B cell (primary cell): ENCODE measurements around the gene WDR38. TPM values are rescaled to one million over a fixed set of nuclear protein-coding genes. Genes with fewer than 3 reads are reported as not detected.

Experiments used
- ATAC-seq: fragments of 200-7000 bp; cut with Tn5 transposase; one replicate; pipeline ENCODE4 v1.10.0; 2021; ENCODE audit warnings: low read depth, mild to moderate bottlenecking, moderate number of reproducible peaks, moderate library complexity
- CTCF ChIA-PET: fragments of 350-600 bp; sonication (Branson Sonifier 250); formaldehyde crosslinking; loops from one replicate; lab custom pipeline; 2021; ENCODE audit warnings: antibody characterized with exemption, inconsistent platforms; lab: Charles Lee
- POLR2A ChIA-PET: fragments of 350-600 bp; sonication (Branson Sonifier 250); formaldehyde crosslinking; loops from one replicate; lab custom pipeline; 2021; ENCODE audit warnings: antibody characterized with exemption; lab: Charles Lee
- DNase-seq: peaks from one replicate; pipeline ENCODE4 v3.0.0; 2013
- H2AFZ ChIP-seq: 2 replicates; pipeline ENCODE4 v1.6.1; 2012; ENCODE audit warnings: mild to moderate bottlenecking, low read depth, low read length; ENCODE audit not compliant: insufficient read depth, poor library complexity, severe bottlenecking
- H3K27ac ChIP-seq, 2 donors: 1 replicate in 1 of 2; 2 replicates in 1 of 2; pipeline ENCODE4 v1.5.1; 2012 to 2013; ENCODE audit warnings: low read length in 2 of 2, mild to moderate bottlenecking in 2 of 2, moderate library complexity in 1 of 2
- H3K27me3 ChIP-seq, 4 experiments: fragments of 200-600 bp in 1 of 4; sonication (generic) in 1 of 4; replicated peaks in 1 of 4; 1 replicate in 2 of 4; 2 replicates in 2 of 4; pipeline versions ENCODE4 v1.6.1 to v1.7.0; 2013 to 2016; ENCODE audit warnings: low read length in 3 of 4, mild to moderate bottlenecking in 2 of 4, mixed read lengths in 1 of 4, moderate library complexity in 1 of 4; ENCODE audit not compliant: insufficient read depth in 4 of 4, control insufficient read depth in 3 of 4; ENCODE audit errors: control extremely low read depth in 1 of 4
- H3K36me3 ChIP-seq, 2 experiments: replicated peaks in 1 of 2; 1 replicate in 1 of 2; 2 replicates in 1 of 2; pipeline versions ENCODE4 v1.6.1 to v1.7.1; 2013; ENCODE audit warnings: low read length in 1 of 2; ENCODE audit not compliant: insufficient read depth in 2 of 2, control insufficient read depth in 1 of 2; ENCODE audit errors: control extremely low read depth in 1 of 2, extremely low read depth in 1 of 2
- H3K4me1 ChIP-seq, 2 donors: fragments of 200-600 bp in 1 of 2; sonication (generic) in 1 of 2; 1 replicate in 1 of 2; 2 replicates in 1 of 2; pipeline versions ENCODE4 v1.5.1 to v1.6.1; 2013 to 2017; ENCODE audit warnings: low read length in 2 of 2; ENCODE audit not compliant: control insufficient read depth in 2 of 2, insufficient read depth in 2 of 2
- H3K4me2 ChIP-seq: replicated peaks from 2 replicates; pipeline ENCODE3; 2012; ENCODE audit warnings: mild to moderate bottlenecking, low read depth, low read length; ENCODE audit not compliant: poor library complexity, severe bottlenecking
- H3K4me3 ChIP-seq, 5 experiments: fragments of 200-600 bp in 1 of 5; sonication (generic) in 1 of 5; 1 replicate in 3 of 5; 2 replicates in 2 of 5; pipeline versions ENCODE4 v1.5.1 to v1.7.0; 2011 to 2016; ENCODE audit warnings: low read length in 4 of 5, mild to moderate bottlenecking in 4 of 5, low read depth in 2 of 5, control low read depth in 1 of 5, moderate library complexity in 1 of 5; ENCODE audit not compliant: insufficient read depth in 1 of 5; ENCODE audit errors: control extremely low read depth in 1 of 5, extremely low read depth in 1 of 5
- H3K79me2 ChIP-seq: fragments of 200-600 bp; sonication (generic); one replicate; pipeline ENCODE4 v1.6.0; 2016; ENCODE audit warnings: low read length; ENCODE audit not compliant: control insufficient read depth, insufficient read depth
- H3K9ac ChIP-seq: fragments of 200-600 bp; sonication (generic); 2 replicates; pipeline ENCODE4 v1.6.1; 2017; ENCODE audit warnings: mild to moderate bottlenecking, low read length, moderate library complexity
- H3K9me3 ChIP-seq, 3 donors: one replicate each; pipeline versions ENCODE4 v1.6.1 to v1.7.1; 2013; ENCODE audit warnings: low read length in 2 of 3; ENCODE audit not compliant: control insufficient read depth in 2 of 3, insufficient read depth in 1 of 3; ENCODE audit errors: control extremely low read depth in 1 of 3
- H4K20me1 ChIP-seq: 2 replicates; pipeline ENCODE4 v1.6.0; 2012; ENCODE audit warnings: mild to moderate bottlenecking, low read length; ENCODE audit not compliant: insufficient read depth, control insufficient read depth, poor library complexity, severe bottlenecking
- H3K27ac Mint-ChIP-seq: one replicate; pipeline ENCODE4 v1.8.0; 2021; ENCODE audit warnings: mixed read lengths
- H3K27me3 Mint-ChIP-seq: one replicate; pipeline ENCODE4 v1.8.0; 2021; ENCODE audit warnings: mixed read lengths
- H3K4me1 Mint-ChIP-seq: one replicate; pipeline ENCODE4 v1.8.0; 2021; ENCODE audit warnings: mixed read lengths
- H3K4me3 Mint-ChIP-seq: one replicate; pipeline ENCODE4 v1.8.0; 2021; ENCODE audit warnings: mixed read lengths
- H3K9me3 Mint-ChIP-seq: one replicate; pipeline ENCODE4 v1.8.0; 2022; ENCODE audit warnings: mixed read lengths; ENCODE audit not compliant: insufficient read depth
- CTCF ChIP-seq: fragments of 200-600 bp; IDR thresholded peaks from one replicate; pipeline ENCODE4 v1.8.0; 2022; ENCODE audit warnings: antibody characterized with exemption, mild to moderate bottlenecking
- EZH2 ChIP-seq: IDR thresholded peaks from 2 replicates; pipeline ENCODE4 v1.6.1; 2012; ENCODE audit warnings: borderline replicate concordance, low read depth, mild to moderate bottlenecking, moderate library complexity, low read length; ENCODE audit not compliant: insufficient read depth, poor library complexity, severe bottlenecking
- WGBS: methylation state at CpG from one replicate; pipeline ENCODE4 v1.1.5; 2013; ENCODE audit warnings: missing lambda C conversion rate; ENCODE audit not compliant: insufficient coverage; 5-methylcytosine and 5-hydroxymethylcytosine counted together
- intact Hi-C: fragments of 100-400 bp; cut with micrococcal nuclease; formaldehyde crosslinking; loops from one replicate; pipeline ENCODE4 v1.10.0; 2022
- polyA plus RNA-seq: library from polyadenylated mRNA; depleted of rRNA; stranded (reverse); fragments of >200 nt; gene quantifications from 2 replicates; pipeline ENCODE4 v1.2.3, GENCODE V29; 2012
- total RNA-seq, 2 donors: library from RNA; stranded (reverse); fragments of 120-200 nt in 1 of 2; gene quantifications; 1 replicate in 1 of 2; 2 replicates in 1 of 2; pipeline versions ENCODE4 v1.2.3 to v1.2.4, GENCODE V29; 2013 to 2022

WDR38 gene
- total and polyA plus RNA-seq, 2 donors (not counting 1 experiment from before 2014, with no cell fraction given): not detected

- TF ChIP-seq EZH2 (no peak), CTCF (no peak)
- no peaks in the 10 kb centered on the region for H3K27me3 Mint-ChIP-seq
- ChIA-PET CTCF (no interaction called here), POLR2A (no interaction called here)
- peaks cover 42% of the 10 kb centered on the region for H3K4me1 Mint-ChIP-seq
- no peak overlapping the region for H3K4me3 Mint-ChIP-seq
- peaks cover 37 to 49% of the 10 kb centered on the region in 2 donors for H3K4me1 ChIP-seq
- no peak overlapping the region for H3K9ac ChIP-seq
- peaks cover 0 to 82% of the 10 kb centered on the region in 2 experiments for H3K36me3 ChIP-seq
- no peak overlapping the region for H3K4me3 ChIP-seq
- H3K27me3 ChIP-seq: no peaks in the 10 kb centered on the region
- no peak overlapping the region for H3K4me2 ChIP-seq
- WGBS: 95% methylated on average over 4 of the region's 6 CpGs
- H3K79me2 ChIP-seq: peaks cover 61% of the 10 kb centered on the region
- H3K9me3 ChIP-seq: no peaks in the 10 kb centered on the region
- no peak overlapping the region for H3K27ac Mint-ChIP-seq
- H3K9me3 Mint-ChIP-seq: no peaks in the 10 kb centered on the region
- intact Hi-C loops: no loop called here
- peak overlapping the region in 1 of 2 donors; percentile 38 for H3K27ac ChIP-seq
- H2AFZ ChIP-seq: no peak overlapping the region
- H4K20me1 ChIP-seq: peaks cover 62% of the 10 kb centered on the region
- no peak for DNase-seq
- ATAC-seq: no peak
These were observed 22.2 kb downstream of the WDR38 start for GRCh38 chr9:124875501-124875900.

GRCh38 chr9:124877021-124877782 is 23.9 kb downstream of the WDR38 start:
- DNase-seq (no peak), ATAC-seq (no peak)
- TF ChIP-seq CTCF: no peak
- TF ChIP-seq EZH2: no peak
- H3K27ac ChIP-seq: peak overlapping the region in 1 of 2 donors; percentile 31
- H2AFZ ChIP-seq: no peak overlapping the region
- peak overlapping the region; percentile 47 for H3K27ac Mint-ChIP-seq
- H3K4me3 ChIP-seq: no peak overlapping the region
- H3K27me3 ChIP-seq: no peaks in the 10 kb centered on the region
- peaks cover 0 to 82% of the 10 kb centered on the region in 2 experiments for H3K36me3 ChIP-seq
- H3K27me3 Mint-ChIP-seq: no peaks in the 10 kb centered on the region
- ChIA-PET CTCF (no interaction called here), POLR2A (no interaction called here)
- no peak overlapping the region for H3K4me2 ChIP-seq
- H4K20me1 ChIP-seq: peaks cover 46% of the 10 kb centered on the region
- no peak overlapping the region for H3K4me3 Mint-ChIP-seq
- H3K9ac ChIP-seq: no peak overlapping the region
- intact Hi-C loops: no loop called here
- H3K4me1 ChIP-seq: peaks cover 20 to 41% of the 10 kb centered on the region in 2 donors
- 93% methylated on average over 9 of the region's 14 CpGs for WGBS
- H3K9me3 Mint-ChIP-seq: no peaks in the 10 kb centered on the region
- peaks cover 25% of the 10 kb centered on the region for H3K4me1 Mint-ChIP-seq
- H3K79me2 ChIP-seq: peaks cover 44% of the 10 kb centered on the region
- no peaks in the 10 kb centered on the region for H3K9me3 ChIP-seq
